K562 (cell line): Measurements from ENCODE around the gene CPNE8. TPM values are rescaled to one million over a fixed set of nuclear protein-coding genes. Genes with fewer than 3 reads are reported as not detected.

Experiments
- ATAC-seq: fragments of 200-7000 bp; cut with Tn5 transposase; 3 replicates; pipeline ENCODE4 v1.9.1; 2020; ENCODE audit warnings: moderate library complexity
- BruUV-seq: library from RNA; stranded (reverse); fragments of 400-500 nt; replicated peaks from 2 replicates; lab custom pipeline; 2021; lab: Mats Ljungman, UMichigan
- CTCF ChIA-PET: fragments of 300-600 bp; formaldehyde crosslinking; extraction: SDS; loops from one replicate; lab custom pipeline; 2021; ENCODE audit warnings: low intra/inter-chr PET ratio; lab: Yijun Ruan, JAX
- POLR2A ChIA-PET: fragments of 300-600, 350-650 bp; sonication (Branson Sonifier 250); formaldehyde crosslinking; extraction: SDS; loops from one replicate; lab custom pipeline; 2021; ENCODE audit warnings: antibody characterized with exemption, inconsistent platforms; lab: Yijun Ruan, JAX
- DNase-seq, 4 experiments: peaks; one replicate each; pipeline versions ENCODE4 v3.0.0 to v3.0.0-alpha.2; 2011 to 2018; ENCODE audit warnings: low spot score in 3 of 4, mixed read lengths in 3 of 4; ENCODE audit errors: extremely low read depth in 1 of 4
- FAIRE-seq: peaks from 2 replicates; lab custom pipeline; 2011; peaks lifted over from hg19 to GRCh38; lab: Jason Lieb, UNC
- H2AFZ ChIP-seq: 2 replicates; pipeline ENCODE4 v1.6.0; 2011; ENCODE audit warnings: low read depth, low read length, control low read depth, inconsistent platforms
- H3K27ac ChIP-seq: fragments of 200-600 bp; 3 replicates; pipeline ENCODE4 v1.8.0; 2011; ENCODE audit warnings: low read depth, mild to moderate bottlenecking, control low read depth, inconsistent platforms, low read length, moderate library complexity, mixed read lengths; ENCODE audit errors: extremely low read depth
- H3K27me3 ChIP-seq, 2 experiments: fragments of 300-600 bp in 1 of 2; 2 replicates in 1 of 2; 3 replicates in 1 of 2; pipeline versions ENCODE4 v1.6.0 to v1.8.0; 2011; ENCODE audit warnings: inconsistent platforms in 2 of 2, low read length in 2 of 2, mild to moderate bottlenecking in 1 of 2, mixed read lengths in 1 of 2, moderate library complexity in 1 of 2; ENCODE audit not compliant: control insufficient read depth in 2 of 2, insufficient read depth in 2 of 2
- H3K36me3 ChIP-seq: fragments of 300-600 bp; 3 replicates; pipeline ENCODE4 v1.8.0; 2011; ENCODE audit warnings: mild to moderate bottlenecking, low read length, inconsistent platforms; ENCODE audit not compliant: control insufficient read depth, insufficient read depth
- H3K4me1 ChIP-seq, 2 experiments: fragments of 200-600 bp in 1 of 2; replicated peaks in 1 of 2; 2 replicates in 1 of 2; 3 replicates in 1 of 2; pipeline versions ENCODE4 v1.5.1 to v1.8.0; 2011; ENCODE audit warnings: inconsistent platforms in 2 of 2, low read length in 2 of 2, mild to moderate bottlenecking in 1 of 2, mixed read lengths in 1 of 2, moderate library complexity in 1 of 2; ENCODE audit not compliant: control insufficient read depth in 2 of 2, insufficient read depth in 2 of 2
- H3K4me2 ChIP-seq: 2 replicates; pipeline ENCODE4 v1.6.1; 2011; ENCODE audit warnings: low read length, control low read depth, inconsistent platforms, mixed read lengths; ENCODE audit not compliant: insufficient read depth
- H3K4me3 ChIP-seq: fragments of 200-600 bp; sonication (generic), shearing (Covaris generic); 2 replicates; pipeline ENCODE4 v1.5.1; 2016; ENCODE audit warnings: control low read depth, inconsistent platforms
- H3K79me2 ChIP-seq: fragments of 200-600 bp; 3 replicates; pipeline ENCODE4 v1.8.0; 2011; ENCODE audit warnings: low read length, inconsistent platforms; ENCODE audit not compliant: control insufficient read depth, insufficient read depth
- H3K9ac ChIP-seq, 2 experiments: 2 replicates each; pipeline versions ENCODE4 v1.6.0 to v1.6.1; 2011; ENCODE audit warnings: low read depth in 2 of 2, low read length in 2 of 2, control low read depth in 1 of 2, inconsistent platforms in 1 of 2, mild to moderate bottlenecking in 1 of 2, mixed read lengths in 1 of 2; ENCODE audit not compliant: insufficient read depth in 1 of 2
- H3K9me1 ChIP-seq: one replicate; pipeline ENCODE4 v1.6.0; 2011; ENCODE audit warnings: inconsistent platforms, mild to moderate bottlenecking, low read length, moderate library complexity; ENCODE audit not compliant: control insufficient read depth, insufficient read depth
- H3K9me3 ChIP-seq: replicated peaks from 2 replicates; pipeline ENCODE4 v1.5.1; 2011; ENCODE audit warnings: low read depth, low read length, inconsistent platforms; ENCODE audit not compliant: control insufficient read depth, insufficient read depth
- H4K20me1 ChIP-seq: replicated peaks from 2 replicates; pipeline ENCODE4 v1.6.1; 2011; ENCODE audit warnings: low read length, inconsistent platforms, mixed read lengths; ENCODE audit not compliant: control insufficient read depth, insufficient read depth
- ATF3 ChIP-seq, 2 experiments: fragments of 450-650 bp in 1 of 2; sonication (generic) in 1 of 2; formaldehyde crosslinking in 1 of 2; IDR thresholded peaks in 1 of 2; conservative IDR thresholded peaks in 1 of 2; 2 replicates each; pipeline versions ENCODE4 v1.6.1 to v1.8.1; 2016 to 2023; ENCODE audit warnings: mild to moderate bottlenecking in 2 of 2, moderate library complexity in 2 of 2, inconsistent platforms in 1 of 2, missing genetic modification reagents in 1 of 2
- BMI1 ChIP-seq: fragments of 150-350 bp; IDR thresholded peaks from 2 replicates; pipeline ENCODE4 v1.6.1; 2014; ENCODE audit warnings: low read length
- CXXC5 ChIP-seq: fragments of 250-450 bp; sonication (Bioruptor Pico); IDR thresholded peaks from 2 replicates; pipeline ENCODE4 v1.8.0; 2022; ENCODE audit warnings: inconsistent platforms, mild to moderate bottlenecking, moderate library complexity
- ESRRA ChIP-seq: fragments of 450-650 bp; IDR thresholded peaks from 2 replicates; pipeline ENCODE4 v1.6.1; 2014; ENCODE audit warnings: low read depth, mild to moderate bottlenecking, moderate library complexity, borderline replicate concordance
- SAP30 ChIP-seq: fragments of 200-600 bp; sonication (generic); IDR thresholded peaks from 2 replicates; pipeline ENCODE4 v1.6.1; 2012; ENCODE audit warnings: borderline replicate concordance, low read depth, mild to moderate bottlenecking, moderate library complexity, low read length, control low read depth, inconsistent platforms; ENCODE audit not compliant: insufficient read depth, poor library complexity, severe bottlenecking
- TEAD2 ChIP-seq: fragments of 450-650 bp; IDR thresholded peaks from 2 replicates; pipeline ENCODE4 v1.6.1; 2016; ENCODE audit warnings: missing genetic modification characterization, control low read depth, missing compliant biosample characterization
- U2AF2 ChIP-seq: fragments of 200-400 bp; formaldehyde crosslinking; optimal IDR thresholded peaks from 2 replicates; pipeline ENCODE3; 2017; ENCODE audit warnings: low read depth, mild to moderate bottlenecking, low read length
- WGBS: fragments of 100-300 bp; shearing (Covaris generic); methylation state at CpG from one replicate; pipeline ENCODE4 v1.1.6; 2016; ENCODE audit warnings: low coverage, mixed read lengths; ENCODE audit not compliant: insufficient coverage; ENCODE audit errors: missing lambda C conversion rate; 5-methylcytosine and 5-hydroxymethylcytosine counted together
- in situ Hi-C: fragments of 300-500 bp; cut with MboI; formaldehyde crosslinking; loops from 4 replicates; pipeline ENCODE4 v1.15.0; 2018; ENCODE audit warnings: inconsistent platforms, mixed read lengths
- intact Hi-C: fragments of 100-400 bp; cut with micrococcal nuclease; formaldehyde crosslinking; loops from 2 replicates; pipeline ENCODE4 v1.14.2; 2022
- polyA plus RNA-seq, 8 experiments: library from polyadenylated mRNA; depleted of rRNA in 4 of 8; stranded (reverse) in 5 of 8; unstranded in 3 of 8; fragments of >200 nt; fragmentation: Nextera tagmentation in 2 of 8; fragmentation: Illumina TruSeq in 1 of 8; extraction: Ambion mirVana in 2 of 8; extraction: Trizol in 1 of 8; gene quantifications; 2 replicates each; pipeline versions ENCODE4 v1.2.1 to v1.2.3, GENCODE V29; 2011 to 2014; ENCODE audit warnings: inconsistent platforms in 1 of 8, missing spikeins in 1 of 8
- total RNA-seq, 7 experiments: library from RNA; depleted of rRNA in 6 of 7; stranded (reverse); fragments of >200 nt in 6 of 7; fragmentation: Illumina TruSeq in 2 of 7; extraction: Trizol in 2 of 7; gene quantifications; 2 replicates each; pipeline versions ENCODE4 v1.2.1 to v1.2.3, GENCODE V29; 2011 to 2021; ENCODE audit warnings: low replicate concordance in 1 of 7
- TF ChIP-seq, protein P1 (sequence below): fragments of 200-800 bp; sonication (Bioruptor generic); IDR thresholded peaks from 2 replicates; pipeline ENCODE4 v1.6.1; 2017; ENCODE audit warnings: missing genetic modification characterization, missing compliant biosample characterization

Gene CPNE8
- total and polyA plus RNA-seq, 9 of the 15 experiments (the other 6 are each of a cell fraction or from before 2014, with no cell fraction given), result 2.4 to 7.0 (median 4.2) TPM

DNA sequence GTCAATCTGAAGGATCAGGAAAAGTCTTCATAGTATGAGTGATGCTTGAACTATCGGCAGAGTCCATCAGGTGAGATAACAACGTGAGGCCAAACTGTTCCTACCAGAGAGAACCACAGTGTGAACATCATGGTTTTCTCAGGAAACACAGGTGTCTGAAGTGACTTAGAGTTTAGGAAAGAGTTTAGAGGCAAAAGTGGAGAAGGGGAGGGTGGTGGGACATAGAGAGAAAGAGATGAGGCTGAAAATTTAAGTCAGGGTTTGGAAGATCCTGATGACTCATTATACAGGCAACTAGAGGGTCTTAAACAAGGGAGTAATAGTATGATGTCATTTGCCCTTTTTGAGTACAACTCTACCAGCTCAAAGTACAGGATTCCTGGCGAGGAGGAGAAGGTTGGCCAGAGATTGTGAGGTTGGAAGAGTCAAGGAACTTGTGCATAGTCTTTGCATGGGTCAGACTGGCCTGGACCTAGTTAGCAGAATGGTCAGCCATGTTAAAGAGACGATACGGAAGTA lies 16.0 kb downstream of the CPNE8 start:
- intact Hi-C loops (no loop called here), in situ Hi-C loops (no loop called here)
- Histone ChIP-seq H3K4me1 (peaks cover 0 to 2% of the 10 kb centered on the region in 2 experiments; a peak in 2 of 5 replicates), H3K9me3 (no peaks in the 10 kb centered on the region), H3K27ac (no peak overlapping the region), H3K36me3 (no peaks in the 10 kb centered on the region), H3K79me2 (no peaks in the 10 kb centered on the region), H3K9ac (no peak overlapping the region), H3K27me3 (no peaks in the 10 kb centered on the region), H4K20me1 (no peaks in the 10 kb centered on the region), H3K4me3 (no peak overlapping the region), H2AFZ (no peak overlapping the region), H3K4me2 (no peak overlapping the region), H3K9me1 (no peaks in the 10 kb centered on the region)
- no TSS peak for BruUV-seq
- ChIA-PET POLR2A (no interaction called here), CTCF (no interaction called here)
- FAIRE-seq (no peak), DNase-seq (no peak), ATAC-seq (no peak)
- WGBS, result 28% methylated on average over 5 of the region's 5 CpGs
- TF ChIP-seq ATF3 (IDR thresholded peaks at IDR 0.05) (peak; percentile 39; the same call in 1 of the 2 replicates), ATF3 (CRISPR knock-in tag; conservative IDR thresholded peaks at IDR 0.05) (no peak), U2AF2 (no peak), ESRRA (no peak)

- H3K79me2 ChIP-seq, result no peaks in the 10 kb centered on the region
- no TSS peak for BruUV-seq
- no peak for TF ChIP-seq TEAD2
- no peak for TF ChIP-seq SAP30
- TF ChIP-seq BMI1, result no peak
- no peak for TF ChIP-seq CXXC5 (CRISPR knock-in tag)
- TF ChIP-seq, protein P1, sequence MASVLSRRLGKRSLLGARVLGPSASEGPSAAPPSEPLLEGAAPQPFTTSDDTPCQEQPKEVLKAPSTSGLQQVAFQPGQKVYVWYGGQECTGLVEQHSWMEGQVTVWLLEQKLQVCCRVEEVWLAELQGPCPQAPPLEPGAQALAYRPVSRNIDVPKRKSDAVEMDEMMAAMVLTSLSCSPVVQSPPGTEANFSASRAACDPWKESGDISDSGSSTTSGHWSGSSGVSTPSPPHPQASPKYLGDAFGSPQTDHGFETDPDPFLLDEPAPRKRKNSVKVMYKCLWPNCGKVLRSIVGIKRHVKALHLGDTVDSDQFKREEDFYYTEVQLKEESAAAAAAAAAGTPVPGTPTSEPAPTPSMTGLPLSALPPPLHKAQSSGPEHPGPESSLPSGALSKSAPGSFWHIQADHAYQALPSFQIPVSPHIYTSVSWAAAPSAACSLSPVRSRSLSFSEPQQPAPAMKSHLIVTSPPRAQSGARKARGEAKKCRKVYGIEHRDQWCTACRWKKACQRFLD (CRISPR knock-in tag), result no peak
Measured at GRCh38 chr12:38887770-38888169, 17.6 kb downstream of the CPNE8 start.

More at GRCh38 chr12:38887770-38888169, 17.6 kb downstream of the CPNE8 start:
- intact Hi-C loops (no loop called here), in situ Hi-C loops (no loop called here)
- WGBS, result 27% methylated on average over 1 of the region's 1 CpG
- POLR2A ChIA-PET, result no interaction called here
- H3K27me3 ChIP-seq, result no peaks in the 10 kb centered on the region
- CTCF ChIA-PET, result no interaction called here
- peaks cover 0 to 2% of the 10 kb centered on the region in 2 experiments; a peak in 2 of 5 replicates for H3K4me1 ChIP-seq
- DNase-seq (no peak), ATAC-seq (no peak), FAIRE-seq (no peak)
- no peak overlapping the region for H3K9ac ChIP-seq
- H2AFZ ChIP-seq, result no peak overlapping the region
- no peaks in the 10 kb centered on the region for H3K36me3 ChIP-seq
- H3K27ac ChIP-seq, result no peak overlapping the region
- no peaks in the 10 kb centered on the region for H3K9me1 ChIP-seq
- no peak overlapping the region for H3K4me2 ChIP-seq
- H3K9me3 ChIP-seq, result no peaks in the 10 kb centered on the region
- no peak overlapping the region for H3K4me3 ChIP-seq
- H4K20me1 ChIP-seq, result no peaks in the 10 kb centered on the region
